ENCODE data around the gene CRHBP. TPM values are rescaled to one million over a fixed set of nuclear protein-coding genes. Genes with fewer than 3 reads are reported as not detected.

CRHBP gene
- total RNA-seq = not detected in 2 replicates

GRCh38 chr5:76952795-76953536, at the start of gene CRHBP:
Gene CRHBP, plus strand, starts transcription at chr5:76953045. Its CDS starts 90 bp downstream, at chr5:76953135.

Other genes starting within 250 kb of the CRHBP start
- gene F2R, start 236.9 kb upstream of the CRHBP start, total RNA-seq = 64.1 and 74.9 TPM in 2 replicates
- gene F2RL1, start 134.0 kb upstream of the CRHBP start, total RNA-seq = 7.2 and 12.6 TPM in 2 replicates
- gene S100Z, start 103.0 kb upstream of the CRHBP start, total RNA-seq = not detected in 2 replicates
- 15.7 and 16.8 TPM in 2 replicates for gene AGGF1, start 77.4 kb downstream of the CRHBP start, total RNA-seq
- 1.6 and 18.1 TPM in 2 replicates for gene ZBED3, start 134.2 kb downstream of the CRHBP start, total RNA-seq

Data from pericardium fibroblast (primary cell).